Ovary (tissue), 3 donors: Measurements from ENCODE around the gene SEMA6D.

Experiments used
- CTCF ChIP-seq, 3 donors: fragments of 450-650 bp in 2 of 3; fragments of 200-600 bp in 1 of 3; IDR thresholded peaks; one replicate each; pipeline versions ENCODE4 v1.5.1 to v1.8.0; 2016 to 2022; ENCODE audit warnings: antibody characterized with exemption in 3 of 3, mild to moderate bottlenecking in 1 of 3
- EP300 ChIP-seq: sonication (generic); formaldehyde crosslinking; IDR thresholded peaks from one replicate; pipeline ENCODE4 v1.6.1; 2017; ENCODE audit warnings: antibody characterized with exemption
- POLR2A ChIP-seq: fragments of 450-650 bp; IDR thresholded peaks from one replicate; pipeline ENCODE4 v1.6.1; 2017; ENCODE audit warnings: antibody characterized with exemption, mild to moderate bottlenecking, moderate library complexity
- donor health status: DM: no; HTN: no; CAD: no.

- TF ChIP-seq POLR2A (no peak), CTCF (IDR thresholded peaks at IDR 0.05) (no peak), EP300 (no peak)
Measured at GRCh38 chr15:47778263-47778770, 61.0 kb downstream of the SEMA6D start.
